HPDE6-E6E7 (cell line): ENCODE data around the gene CLIC6.

Experiments used
- DNase-seq: peaks from one replicate; pipeline ENCODE4 v3.0.0; 2011; ENCODE audit warnings: missing footprints; ENCODE audit errors: extremely low spot score

Gene CLIC6

DNA sequence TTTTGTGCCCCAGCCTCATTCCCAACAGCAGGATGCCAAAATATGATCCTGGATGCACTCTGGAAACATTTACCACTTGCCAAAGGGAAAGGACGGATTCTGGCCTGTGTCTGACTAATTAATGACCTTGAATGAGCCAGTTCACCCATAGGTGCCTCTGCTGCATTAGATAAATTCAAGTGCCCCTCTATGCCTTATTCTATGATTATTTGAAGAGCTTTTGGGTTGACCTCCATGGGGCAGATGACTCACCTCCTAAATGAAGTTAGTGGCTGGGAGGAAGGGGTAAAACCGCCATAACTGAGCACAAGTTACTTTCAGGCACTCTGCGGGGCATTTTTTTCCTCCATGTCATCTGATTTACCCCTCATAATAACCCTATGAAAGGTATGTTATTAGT is 98.1 kb downstream of the CLIC6 start:
- DNase-seq = no peak
